OCI-LY3 (cell line): Measurements from ENCODE around the gene HBS1L.

Experiments
- H2AFZ ChIP-seq: fragments of 200-600, 300-600 bp; shearing (Covaris generic); 2 replicates; pipeline ENCODE4 v1.6.0; 2014; ENCODE audit warnings: antibody characterized with exemption, low read depth, low read length
- H3K27ac ChIP-seq: fragments of 200-600, 300-600 bp; sonication (generic); 2 replicates; pipeline ENCODE4 v1.5.1; 2014; ENCODE audit warnings: mild to moderate bottlenecking, low read length, moderate library complexity, mixed read lengths
- H3K27me3 ChIP-seq: fragments of 200-600, 300-600 bp; sonication (generic); 2 replicates; pipeline ENCODE4 v1.6.1; 2014; ENCODE audit warnings: low read depth, low read length, mixed read lengths
- H3K36me3 ChIP-seq: fragments of 200-600, 300-600 bp; sonication (generic); replicated peaks from 2 replicates; pipeline ENCODE3; 2014; ENCODE audit warnings: low read depth, low read length, mixed read lengths
- H3K4me1 ChIP-seq: fragments of 300-600, 200-600 bp; sonication (generic); 2 replicates; pipeline ENCODE4 v1.6.1; 2014; ENCODE audit warnings: low read length, mixed read lengths
- H3K4me2 ChIP-seq: fragments of 200-600, 300-600 bp; sonication (generic); 2 replicates; pipeline ENCODE4 v1.6.1; 2014; ENCODE audit warnings: low read length, mixed read lengths
- H3K4me3 ChIP-seq: fragments of 300-600, 200-600 bp; sonication (generic); 2 replicates; pipeline ENCODE4 v1.5.1; 2014; ENCODE audit warnings: antibody characterized with exemption, mild to moderate bottlenecking, low read length, moderate library complexity
- H3K79me2 ChIP-seq: fragments of 300-600, 200-600 bp; shearing (Covaris generic); 2 replicates; pipeline ENCODE4 v1.6.1; 2014; ENCODE audit warnings: mild to moderate bottlenecking, low read length, mixed read lengths
- H3K9ac ChIP-seq: fragments of 300-600, 200-600 bp; shearing (Covaris generic); 2 replicates; pipeline ENCODE4 v1.6.0; 2014; ENCODE audit warnings: mild to moderate bottlenecking, low read length, moderate library complexity
- H3K9me3 ChIP-seq: fragments of 200-600, 300-600 bp; shearing (Covaris generic); 2 replicates; pipeline ENCODE4 v1.6.1; 2014; ENCODE audit warnings: low read length, mixed read lengths; ENCODE audit not compliant: insufficient read depth
- H4K20me1 ChIP-seq: fragments of 200-600, 300-600 bp; sonication (generic); 2 replicates; pipeline ENCODE4 v1.6.1; 2016; ENCODE audit warnings: low read length, mixed read lengths; ENCODE audit not compliant: insufficient read depth
- EZH2phosphoT487 ChIP-seq: fragments of 200-600 bp; shearing (Covaris generic); IDR thresholded peaks from 2 replicates; pipeline ENCODE4 v1.6.1; 2018; ENCODE audit warnings: antibody characterized with exemption, mixed run types, low read depth
- TF ChIP-seq, protein P1 (sequence below): fragments of 200-600, 300-600 bp; sonication (generic); IDR thresholded peaks from 2 replicates; pipeline ENCODE4 v1.5.1; 2014; ENCODE audit warnings: antibody characterized with exemption, low read length, low read depth

The HBS1L gene

DNA sequence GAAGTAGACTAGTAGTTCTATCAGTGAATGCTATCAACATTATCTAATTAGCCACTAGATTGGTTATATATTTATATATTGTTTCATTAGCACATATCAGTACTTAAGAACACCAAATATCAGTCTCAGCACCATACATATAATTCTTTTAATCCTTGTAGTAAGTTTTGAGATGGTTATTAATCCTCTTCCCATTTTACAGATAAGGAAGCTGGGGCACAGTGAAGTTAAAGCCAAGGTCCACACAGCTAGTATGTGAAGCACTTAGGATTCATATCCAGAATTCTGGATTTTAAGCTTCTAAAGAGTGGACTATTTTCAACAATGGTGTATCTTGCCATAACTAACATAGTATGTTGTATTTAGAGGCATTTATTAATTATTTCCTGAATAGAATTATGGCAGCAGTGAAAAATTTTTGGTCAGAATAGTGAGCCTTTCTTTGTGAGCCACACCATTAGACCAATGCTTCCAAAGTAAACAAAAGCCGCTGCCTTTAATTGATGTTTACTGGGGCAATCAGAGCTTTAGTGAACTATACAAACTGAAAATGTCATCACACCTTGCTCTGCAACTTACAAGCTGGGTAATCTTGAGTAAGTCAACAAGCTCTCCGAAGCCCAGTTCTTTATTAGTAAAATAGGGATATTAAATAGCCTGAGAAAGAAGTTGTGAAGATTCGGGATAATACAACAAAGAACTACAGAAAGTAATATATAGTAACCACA lies 41.9 kb upstream of the HBS1L start:
- Histone ChIP-seq H3K4me2 (no peak overlapping the region), H3K4me1 (peaks cover 16% of the 10 kb centered on the region), H3K79me2 (0 out of 2 replicates have a peak, but pooled peaks cover 3% of the 10 kb centered on the region), H2AFZ (no peak overlapping the region), H3K27me3 (no peaks in the 10 kb centered on the region), H3K4me3 (no peak overlapping the region), H3K9ac (no peak overlapping the region), H4K20me1 (peaks cover 16% of the 10 kb centered on the region), H3K27ac (no peak overlapping the region), H3K36me3 (peaks cover 4% of the 10 kb centered on the region), H3K9me3 (no peaks in the 10 kb centered on the region)
- TF ChIP-seq, protein P1, sequence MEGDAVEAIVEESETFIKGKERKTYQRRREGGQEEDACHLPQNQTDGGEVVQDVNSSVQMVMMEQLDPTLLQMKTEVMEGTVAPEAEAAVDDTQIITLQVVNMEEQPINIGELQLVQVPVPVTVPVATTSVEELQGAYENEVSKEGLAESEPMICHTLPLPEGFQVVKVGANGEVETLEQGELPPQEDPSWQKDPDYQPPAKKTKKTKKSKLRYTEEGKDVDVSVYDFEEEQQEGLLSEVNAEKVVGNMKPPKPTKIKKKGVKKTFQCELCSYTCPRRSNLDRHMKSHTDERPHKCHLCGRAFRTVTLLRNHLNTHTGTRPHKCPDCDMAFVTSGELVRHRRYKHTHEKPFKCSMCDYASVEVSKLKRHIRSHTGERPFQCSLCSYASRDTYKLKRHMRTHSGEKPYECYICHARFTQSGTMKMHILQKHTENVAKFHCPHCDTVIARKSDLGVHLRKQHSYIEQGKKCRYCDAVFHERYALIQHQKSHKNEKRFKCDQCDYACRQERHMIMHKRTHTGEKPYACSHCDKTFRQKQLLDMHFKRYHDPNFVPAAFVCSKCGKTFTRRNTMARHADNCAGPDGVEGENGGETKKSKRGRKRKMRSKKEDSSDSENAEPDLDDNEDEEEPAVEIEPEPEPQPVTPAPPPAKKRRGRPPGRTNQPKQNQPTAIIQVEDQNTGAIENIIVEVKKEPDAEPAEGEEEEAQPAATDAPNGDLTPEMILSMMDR: no peak
- no peak for TF ChIP-seq EZH2phosphoT487

DNA sequence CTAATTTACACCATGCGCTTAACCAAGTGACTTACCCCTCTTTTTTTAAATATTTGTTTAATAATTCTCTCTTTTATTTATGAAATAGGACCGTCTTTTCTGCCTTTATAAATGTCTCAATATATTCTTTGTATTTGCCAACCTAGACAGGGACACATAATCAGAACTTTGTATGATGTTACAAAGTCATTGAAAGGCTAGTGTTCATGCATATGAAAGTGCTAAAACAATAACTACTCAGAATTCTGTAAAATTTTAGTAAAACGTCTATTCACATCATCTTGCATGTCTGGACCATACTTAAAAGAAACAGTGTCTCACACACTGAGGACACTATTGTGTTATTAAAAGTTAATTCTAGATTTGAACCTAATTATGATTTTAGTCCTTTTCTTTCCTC lies 41.1 kb upstream of the HBS1L start:
- Histone ChIP-seq H3K4me2 (no peak overlapping the region), H3K9ac (no peak overlapping the region), H4K20me1 (peaks cover 16% of the 10 kb centered on the region), H3K4me3 (no peak overlapping the region), H3K27ac (no peak overlapping the region), H3K4me1 (peaks cover 16% of the 10 kb centered on the region), H3K9me3 (no peaks in the 10 kb centered on the region), H3K79me2 (0 out of 2 replicates have a peak, but pooled peaks cover 3% of the 10 kb centered on the region), H3K27me3 (no peaks in the 10 kb centered on the region), H3K36me3 (peaks cover 4% of the 10 kb centered on the region), H2AFZ (no peak overlapping the region)
- TF ChIP-seq, protein P1: no peak
- TF ChIP-seq EZH2phosphoT487: no peak

DNA sequence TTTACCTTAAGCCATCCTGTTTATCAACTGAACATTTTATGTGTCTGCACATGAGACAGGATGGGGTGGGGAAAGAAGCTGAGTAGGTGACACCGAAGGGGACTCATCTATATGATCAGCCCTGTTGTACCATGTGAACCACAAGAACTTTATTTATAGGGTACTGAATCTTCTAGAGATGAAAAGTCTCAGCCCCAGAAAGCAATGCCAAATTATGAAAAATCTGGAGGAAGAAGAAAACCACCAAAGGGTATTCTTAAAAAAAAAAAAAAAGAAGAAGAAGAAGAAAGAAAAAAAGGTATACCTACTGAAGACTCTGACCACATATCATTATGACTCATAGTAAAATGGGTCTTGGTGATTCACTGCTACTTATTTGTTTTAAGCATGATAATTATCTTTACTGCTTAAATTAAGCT lies 39.8 kb upstream of the HBS1L start:
- Histone ChIP-seq H3K36me3 (peaks cover 4% of the 10 kb centered on the region), H3K79me2 (0 out of 2 replicates have a peak, but pooled peaks cover 3% of the 10 kb centered on the region), H3K4me2 (peak overlapping the region; percentile 39), H3K9me3 (no peaks in the 10 kb centered on the region), H3K4me1 (peaks cover 21% of the 10 kb centered on the region), H4K20me1 (peaks cover 16% of the 10 kb centered on the region), H3K27me3 (no peaks in the 10 kb centered on the region), H3K27ac (no peak overlapping the region), H3K9ac (no peak overlapping the region), H3K4me3 (no peak overlapping the region), H2AFZ (no peak overlapping the region)
- TF ChIP-seq, protein P1: no peak
- TF ChIP-seq EZH2phosphoT487: no peak

DNA sequence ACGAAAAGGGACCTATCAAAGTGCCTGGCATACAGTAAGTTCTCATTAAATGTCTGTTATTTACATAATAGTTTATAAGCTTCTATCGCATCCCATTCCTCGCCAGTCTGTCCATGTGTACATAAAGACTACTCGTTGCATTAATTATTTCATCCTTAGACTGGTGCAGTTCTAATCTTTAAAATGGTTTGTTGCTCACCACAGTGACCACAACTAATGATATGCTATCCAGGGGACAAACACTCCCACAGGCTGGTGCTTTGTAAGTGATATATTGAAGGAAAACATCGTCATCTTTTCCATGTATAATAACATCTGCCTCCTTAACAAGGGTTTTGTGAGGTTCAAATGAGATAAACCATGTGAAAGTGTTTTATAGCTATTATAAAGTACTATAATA lies 39.0 kb upstream of the HBS1L start:
- peaks cover 29% of the 10 kb centered on the region for H3K4me1 ChIP-seq
- H3K4me2 ChIP-seq: no peak overlapping the region
- H3K27ac ChIP-seq: no peak overlapping the region

More for the DNA sequence above, 39.0 kb upstream of the HBS1L start:
- no peaks in the 10 kb centered on the region for H3K27me3 ChIP-seq
- no peak for TF ChIP-seq EZH2phosphoT487
- TF ChIP-seq, protein P1: no peak
- no peak overlapping the region for H3K9ac ChIP-seq
- H3K4me3 ChIP-seq: no peak overlapping the region
- H4K20me1 ChIP-seq: peaks cover 14% of the 10 kb centered on the region
- no peak overlapping the region for H2AFZ ChIP-seq
- no peaks in the 10 kb centered on the region for H3K9me3 ChIP-seq
- 0 out of 2 replicates have a peak, but pooled peaks cover 3% of the 10 kb centered on the region for H3K79me2 ChIP-seq
- H3K36me3 ChIP-seq: peaks cover 4% of the 10 kb centered on the region
